ENCODE measurements around the gene THRSP.

The THRSP gene

GRCh38 chr11:78097666-78098385 is 34.2 kb downstream of the THRSP start:
- no peak for DNase-seq (ENCODE audit: low read depth)

GRCh38 chr11:78099666-78100065 is 36.0 kb downstream of the THRSP start:
- no peak for DNase-seq (ENCODE audit: low read depth)

DNA sequence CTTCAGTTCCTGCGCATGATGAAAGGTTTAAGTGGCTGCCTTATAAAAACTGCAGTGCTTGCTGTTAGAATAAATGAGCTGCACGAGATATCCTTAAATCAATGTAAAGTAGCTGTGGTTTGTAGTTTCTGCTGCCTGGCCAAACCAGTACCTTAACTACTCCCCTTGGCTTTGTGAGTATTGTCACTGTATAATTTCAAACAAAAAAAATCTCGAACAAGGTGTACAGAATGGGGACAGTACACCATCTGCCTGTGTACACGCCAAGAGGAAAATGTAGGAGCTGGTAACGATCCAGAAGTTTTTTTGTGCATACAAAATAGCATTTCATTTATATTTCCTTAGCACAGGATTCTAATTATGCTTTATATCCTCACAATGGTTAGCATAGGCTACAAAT is 36.6 kb downstream of the THRSP start:
- no peak for DNase-seq (ENCODE audit: low read depth)

DNA sequence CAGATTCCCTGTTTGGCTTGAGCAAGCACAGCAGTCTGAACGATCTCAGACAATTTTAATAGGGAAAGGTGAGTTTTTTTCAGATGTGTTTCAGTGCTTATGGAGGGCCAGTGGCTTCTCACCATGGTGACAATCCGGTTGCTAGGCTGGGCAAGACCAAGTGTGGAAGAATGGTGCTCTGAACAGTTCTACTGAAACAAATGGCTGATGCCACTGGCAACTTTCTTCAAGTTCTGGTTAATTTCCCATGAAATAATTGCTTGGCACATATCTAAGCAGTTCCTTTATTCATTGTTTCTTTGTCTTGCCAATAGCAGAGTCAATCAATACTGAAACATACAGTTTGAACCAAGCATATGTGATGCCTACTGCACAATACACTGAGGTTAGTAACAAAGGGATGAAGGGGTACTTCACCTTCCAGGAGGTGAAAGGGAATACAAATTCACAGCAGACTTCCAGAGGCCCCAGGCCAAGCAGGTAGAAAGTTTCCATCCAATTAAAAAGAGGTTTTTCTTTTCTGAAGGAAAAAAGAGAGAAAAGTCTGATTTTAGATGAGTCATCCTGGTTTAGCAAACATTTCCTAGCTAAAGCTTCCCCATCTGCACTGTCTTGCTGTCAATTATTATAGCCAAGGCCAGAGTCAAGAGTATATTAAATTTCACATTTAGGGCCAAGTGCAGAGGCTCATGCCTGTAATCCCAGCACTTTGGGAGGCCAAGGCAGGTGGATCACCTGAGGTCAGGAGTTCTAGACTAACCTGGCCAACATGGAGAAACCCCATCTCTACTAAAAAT is 37.2 kb downstream of the THRSP start:
- DNase-seq (ENCODE audit: low read depth) = no peak

DNA sequence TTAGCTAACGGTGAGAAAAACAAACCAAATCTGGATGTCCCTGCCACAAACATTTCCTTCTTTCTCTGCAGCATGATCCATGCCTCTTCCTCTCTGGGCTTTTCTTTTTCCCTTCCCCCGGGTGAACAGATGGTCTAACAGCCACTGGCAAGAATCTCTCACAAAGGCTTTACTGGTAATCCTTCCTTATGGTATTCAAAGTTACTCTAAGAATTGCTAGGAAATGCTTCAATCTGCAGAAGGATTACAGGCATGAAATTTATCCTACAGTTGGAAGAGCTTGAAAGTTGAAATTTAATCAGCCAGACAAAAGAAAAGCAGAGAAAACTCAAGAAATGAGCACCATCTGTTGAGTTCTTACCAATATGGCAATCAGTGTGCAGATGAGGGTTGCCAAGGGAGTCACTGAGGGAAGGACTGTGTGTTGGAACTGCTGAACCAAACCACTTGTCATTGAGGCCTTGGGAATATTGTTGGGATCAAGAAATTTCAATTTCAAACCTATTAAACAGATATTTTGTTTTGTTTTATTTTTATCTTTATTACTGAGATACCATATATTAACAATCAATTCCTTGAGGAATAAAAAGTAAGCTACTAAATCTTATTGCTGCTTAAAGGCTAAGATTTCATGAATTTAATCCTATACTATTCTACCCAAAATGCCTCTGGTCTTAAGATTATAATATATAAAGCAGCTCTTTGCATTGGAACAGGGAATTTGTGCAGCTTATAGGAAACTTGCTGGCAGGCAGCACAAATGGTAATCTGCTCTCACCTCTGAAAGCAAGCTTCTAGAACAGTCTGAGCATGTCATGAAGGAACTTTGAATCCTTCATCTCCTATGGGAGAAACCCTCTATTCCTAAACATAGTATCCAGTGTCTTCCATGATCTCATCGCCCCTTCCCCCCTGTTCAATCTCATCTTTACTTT is 45.7 kb downstream of the THRSP start:
- no peak for DNase-seq (ENCODE audit: low read depth)

- DNase-seq (ENCODE audit: low read depth) = no peak
Measured at GRCh38 chr11:78110351-78110750, 46.7 kb downstream of the THRSP start.

- no peak for DNase-seq (ENCODE audit: low read depth)
Measured at GRCh38 chr11:78110830-78111229, 47.2 kb downstream of the THRSP start.

- DNase-seq (ENCODE audit: low read depth) = no peak
Measured at GRCh38 chr11:78111298-78111697, 47.6 kb downstream of the THRSP start.

DNA sequence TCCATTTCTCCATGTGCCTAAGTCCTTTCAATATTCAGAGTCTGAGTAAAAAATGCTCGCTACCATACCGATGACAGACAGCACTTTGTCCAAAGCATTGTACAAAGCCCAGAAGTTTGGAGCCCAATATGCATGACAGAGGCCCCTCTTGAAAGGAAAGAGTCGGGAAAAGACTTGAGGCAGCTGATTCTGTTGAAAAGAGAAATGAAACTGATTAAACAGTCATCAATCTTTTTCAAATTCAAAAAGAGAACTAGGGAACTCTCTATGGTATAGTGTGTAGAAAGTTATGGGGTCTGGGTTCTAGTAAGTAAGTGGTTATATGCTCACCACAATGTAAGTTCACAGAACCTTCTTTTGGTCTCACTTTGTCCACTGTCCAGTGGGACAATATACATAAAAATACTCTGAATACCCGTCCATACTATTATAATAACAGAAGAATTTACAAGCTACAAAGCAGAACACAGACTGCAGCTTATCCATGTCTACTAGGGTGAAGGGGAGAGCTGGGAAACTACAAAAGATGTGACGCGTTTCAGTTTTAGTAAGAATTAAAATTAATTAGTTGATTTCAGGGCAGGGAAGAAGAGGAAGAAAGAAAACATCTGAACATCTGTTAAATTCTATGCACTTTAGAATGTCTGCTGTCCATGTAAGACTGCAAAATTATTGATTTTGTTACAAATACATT is 49.1 kb downstream of the THRSP start:
- DNase-seq (ENCODE audit: low read depth) = no peak
